Stimulated activated CD8-positive, alpha-beta memory T cell treated with anti-CD3 and anti-CD28 coated beads, Interleukin-7, amount 100 ng/mL, for 4 hours (primary cell): Measurements from ENCODE around the gene SDK2.

ENCODE experiments used
- DNase-seq, 2 donors: peaks; one replicate each; pipeline ENCODE4 v3.0.0-alpha.2; 2020; ENCODE audit warnings: low read depth in 2 of 2

SDK2 gene

GRCh38 chr17:73609758-73610157, 34.5 kb downstream of the SDK2 start:
- DNase-seq, result no peak

DNA sequence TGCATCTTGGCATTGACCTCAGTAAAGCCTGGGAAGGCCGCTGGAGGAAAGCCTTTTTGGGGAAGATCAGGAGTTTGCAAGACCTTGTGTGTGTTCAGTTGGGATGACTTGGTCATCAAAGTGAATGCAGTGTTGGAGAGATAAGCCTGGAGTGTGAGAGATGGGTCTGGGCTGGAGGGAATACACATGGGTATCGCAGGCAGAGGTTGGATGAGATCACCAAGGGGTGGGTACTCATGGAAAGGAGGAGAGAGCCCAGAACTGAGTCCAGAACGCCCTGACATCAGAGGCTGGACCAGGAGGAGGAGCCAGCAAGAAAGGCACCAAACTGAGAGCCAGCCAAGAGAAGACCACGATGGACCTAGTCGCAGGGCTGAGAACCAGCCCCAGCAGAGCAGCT, 35.2 kb downstream of the SDK2 start:
- DNase-seq, result no peak

- no peak for DNase-seq
Observed at GRCh38 chr17:73605444-73605843, 38.8 kb downstream of the SDK2 start.

DNA sequence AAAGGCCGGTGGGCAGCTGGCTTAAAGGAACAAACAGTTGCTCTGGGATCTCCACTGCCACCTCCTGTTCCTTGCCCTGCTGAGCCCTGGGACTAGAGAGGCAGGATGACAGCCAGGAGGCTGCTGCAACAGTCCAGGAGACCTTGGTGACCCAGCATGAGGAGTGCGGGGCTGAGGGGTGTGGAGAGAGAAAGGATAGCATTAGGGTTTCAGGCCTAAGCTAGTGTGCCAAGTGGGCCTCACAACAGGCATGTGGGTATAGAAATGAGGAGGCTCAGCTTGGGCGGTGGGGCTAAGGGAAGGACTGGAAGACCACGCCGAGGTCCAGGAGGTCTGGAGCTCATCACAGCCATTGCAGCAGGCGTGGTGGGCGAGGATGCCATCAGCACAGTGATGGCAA, 39.8 kb downstream of the SDK2 start:
- no peak for DNase-seq

DNA sequence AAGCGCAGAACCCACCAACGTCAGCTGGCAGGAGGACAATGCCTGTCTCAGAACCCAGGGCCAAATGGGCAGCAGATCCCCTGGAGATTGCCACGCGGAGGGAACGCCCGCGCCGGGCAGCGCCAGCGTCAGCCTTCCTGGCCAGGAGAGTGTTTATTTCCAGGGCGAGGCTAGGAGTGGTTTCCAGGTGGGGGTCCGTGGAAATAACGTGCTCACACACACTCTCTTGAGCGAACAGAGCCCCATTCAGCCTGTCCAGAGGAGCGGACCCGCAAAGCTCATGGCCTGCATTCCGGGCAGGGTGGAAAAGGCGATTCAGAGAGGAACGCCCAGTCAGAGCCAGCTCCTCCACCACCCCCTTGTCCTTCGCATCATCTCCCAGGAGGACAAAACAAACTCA, 40.3 kb downstream of the SDK2 start:
- DNase-seq, result no peak

GRCh38 chr17:73600103-73600871, 44.0 kb downstream of the SDK2 start:
- no peak for DNase-seq

GRCh38 chr17:73599599-73599998, 44.6 kb downstream of the SDK2 start:
- no peak for DNase-seq

GRCh38 chr17:73598212-73598611, 46.0 kb downstream of the SDK2 start:
- no peak for DNase-seq

DNA sequence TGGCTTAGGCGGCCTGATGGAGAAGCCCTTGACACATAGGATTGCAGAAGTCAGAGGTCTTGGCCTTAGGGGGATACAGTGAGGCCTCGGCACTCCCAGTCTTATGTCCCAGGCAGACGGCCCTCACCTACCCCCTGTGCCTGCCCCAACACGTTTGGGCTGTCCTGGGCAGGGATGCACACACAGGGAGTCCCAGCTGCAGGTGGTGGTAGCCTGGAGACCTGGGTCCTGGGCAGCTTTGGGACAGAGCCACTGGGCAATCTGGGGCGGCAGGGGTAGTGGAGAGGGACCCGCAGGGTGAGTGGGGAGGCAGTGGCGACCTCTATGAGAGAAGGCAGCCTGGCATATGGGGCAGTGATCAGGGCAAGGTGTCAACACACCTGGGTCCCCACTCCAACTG, 48.3 kb downstream of the SDK2 start:
- DNase-seq, result no peak

DNA sequence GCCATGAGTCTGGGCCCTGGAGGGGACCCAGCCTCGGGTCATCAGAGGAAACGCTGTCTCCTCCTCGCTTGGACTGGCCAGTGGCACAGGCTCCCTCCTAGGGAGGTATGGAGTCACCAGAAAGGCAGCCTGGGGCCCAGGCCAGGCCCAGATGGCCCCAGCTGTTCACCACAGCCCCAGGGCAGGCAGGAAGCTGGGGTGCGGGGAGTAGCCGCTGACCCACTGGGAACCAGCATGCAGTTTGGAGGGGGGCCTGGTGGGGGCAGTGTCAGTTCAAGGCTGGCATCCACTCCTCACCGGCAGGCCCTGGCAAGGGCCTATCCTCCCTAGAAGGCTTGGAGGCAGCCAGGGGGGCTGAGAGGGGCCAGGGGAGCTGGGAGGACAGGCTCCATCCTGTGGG, 48.8 kb downstream of the SDK2 start:
- no peak for DNase-seq

GRCh38 chr17:73595068-73595467, 49.2 kb downstream of the SDK2 start:
- DNase-seq, result no peak

GRCh38 chr17:73594598-73594997, 49.6 kb downstream of the SDK2 start:
- no peak for DNase-seq

GRCh38 chr17:73594025-73594424, 50.2 kb downstream of the SDK2 start:
- DNase-seq, result no peak

GRCh38 chr17:73593249-73593965, 50.8 kb downstream of the SDK2 start:
- DNase-seq, result no peak

GRCh38 chr17:73592501-73592961, 51.7 kb downstream of the SDK2 start:
- DNase-seq, result no peak

DNA sequence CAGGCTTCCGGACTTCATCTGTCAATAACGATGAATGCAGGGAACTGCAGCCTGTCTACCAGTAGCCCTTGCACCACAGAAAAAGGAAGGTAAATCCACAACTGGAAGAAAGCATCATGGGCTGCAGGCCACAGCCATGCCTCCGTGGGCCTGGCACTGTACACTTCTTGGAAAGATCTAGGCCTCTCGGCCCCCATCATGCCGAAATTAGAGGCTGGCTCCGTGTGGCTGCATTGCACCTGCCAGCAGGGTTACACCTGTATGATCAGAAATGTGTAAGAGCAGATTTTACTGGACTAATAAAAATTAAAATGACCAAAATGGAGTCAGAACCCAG, 52.2 kb downstream of the SDK2 start:
- no peak for DNase-seq

GRCh38 chr17:73591296-73592078, 52.8 kb downstream of the SDK2 start:
- no peak for DNase-seq

GRCh38 chr17:73589363-73589980, 54.8 kb downstream of the SDK2 start:
- DNase-seq, result no peak

GRCh38 chr17:73588891-73589290, 55.4 kb downstream of the SDK2 start:
- DNase-seq, result no peak

- DNase-seq, result no peak
Observed at GRCh38 chr17:73588301-73588846, 55.9 kb downstream of the SDK2 start.

- no peak for DNase-seq
Observed at GRCh38 chr17:73586921-73587602, 57.2 kb downstream of the SDK2 start.
